ENCODE measurements around the gene NPRL2.

Gene NPRL2

DNA sequence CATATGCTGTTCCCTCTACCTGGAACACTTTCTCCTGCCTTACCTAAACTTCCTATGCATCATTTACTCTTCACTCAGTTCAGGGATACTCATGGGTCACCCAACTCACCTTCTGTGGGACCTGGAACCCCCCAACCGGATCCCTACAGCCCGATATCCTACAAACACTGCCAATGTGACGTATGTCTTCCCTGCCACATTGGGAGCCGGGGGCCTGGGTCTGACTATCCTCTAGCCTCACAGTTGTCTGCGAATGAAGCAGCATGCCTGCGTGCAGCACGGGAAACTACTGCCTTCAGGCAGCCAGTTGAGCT is 405 bp downstream of the NPRL2 start:
- no peak for DNase-seq (ENCODE audit: low read depth in 3 of 3)

DNA sequence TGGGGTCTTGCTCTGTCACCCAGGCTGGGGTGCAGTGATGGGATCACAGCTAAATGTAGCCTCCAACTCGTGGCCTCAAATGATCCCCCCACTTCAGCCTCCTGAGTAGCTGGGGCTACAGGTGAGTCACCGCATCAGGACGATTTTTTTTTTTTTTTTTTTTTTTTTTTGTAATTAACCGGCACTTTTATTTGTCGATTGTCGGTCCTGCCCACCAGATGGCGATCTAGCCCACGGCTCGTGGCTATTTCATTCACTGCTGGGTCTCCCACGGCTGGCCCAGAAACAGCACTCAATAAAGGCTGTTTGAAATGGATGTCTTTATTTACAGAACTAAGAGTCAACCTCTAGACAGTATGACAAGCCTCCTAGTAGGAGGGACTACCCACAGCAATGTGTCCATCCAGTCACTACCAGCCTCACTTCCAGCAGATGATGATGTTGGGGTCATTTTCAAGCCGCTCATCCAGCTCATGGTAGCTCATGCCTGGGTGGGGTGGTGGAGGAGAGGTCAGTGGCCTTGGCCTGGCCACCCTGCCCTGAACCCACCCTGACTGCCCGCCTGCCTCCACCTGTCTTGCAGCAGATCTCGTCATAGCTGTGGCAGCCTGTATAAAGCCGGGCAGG is 3.3 kb downstream of the NPRL2 start:
- peak in 2 of 3 experiments; percentile 64 to 66 for DNase-seq (ENCODE audit: low read depth in 3 of 3)

DNA sequence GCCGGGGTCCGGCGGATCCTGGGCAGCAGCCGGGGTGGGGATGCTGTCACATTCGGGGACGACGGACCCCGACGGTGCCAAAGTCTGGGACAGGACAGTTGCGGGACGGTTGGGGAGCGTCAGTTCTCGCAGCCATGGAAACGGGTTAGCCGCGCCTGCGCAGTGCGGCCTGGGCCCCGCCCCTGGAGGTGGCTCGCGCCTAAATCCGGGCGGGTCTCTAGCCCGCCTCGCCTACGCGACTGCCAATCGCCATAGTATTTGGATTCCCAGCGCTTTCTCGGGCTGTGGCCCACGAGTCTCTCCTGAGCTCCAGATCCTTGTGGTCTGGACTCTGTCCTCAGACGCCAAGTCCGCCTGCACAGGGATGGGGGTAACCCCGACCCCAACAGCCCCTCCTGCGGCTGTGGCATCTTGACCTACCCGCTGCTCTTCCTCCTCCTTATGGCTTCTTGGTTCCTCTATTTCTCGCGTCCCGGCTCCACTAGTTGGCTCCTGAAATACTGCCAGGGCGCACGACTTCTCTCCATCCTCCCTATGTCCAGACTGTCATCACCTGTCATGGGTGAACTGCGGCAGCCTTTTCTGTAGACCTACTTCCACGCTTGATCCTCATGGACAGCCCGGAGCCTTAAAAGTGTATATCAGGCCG is 4.9 kb downstream of the NPRL2 start, which contains the start of gene ZMYND10:
Gene ZMYND10, minus strand, starts transcription at position 147 of the 649 bp plus-strand sequence. CDS start 153 bp downstream, outside the sequence.
- DNase-seq (ENCODE audit: low read depth in 3 of 3) = peak; percentile 50 to 55 (median 54)

GRCh38 chr3:50345008-50345407 is 5.6 kb downstream of the NPRL2 start:
- DNase-seq (ENCODE audit: low read depth in 3 of 3) = no peak

DNA sequence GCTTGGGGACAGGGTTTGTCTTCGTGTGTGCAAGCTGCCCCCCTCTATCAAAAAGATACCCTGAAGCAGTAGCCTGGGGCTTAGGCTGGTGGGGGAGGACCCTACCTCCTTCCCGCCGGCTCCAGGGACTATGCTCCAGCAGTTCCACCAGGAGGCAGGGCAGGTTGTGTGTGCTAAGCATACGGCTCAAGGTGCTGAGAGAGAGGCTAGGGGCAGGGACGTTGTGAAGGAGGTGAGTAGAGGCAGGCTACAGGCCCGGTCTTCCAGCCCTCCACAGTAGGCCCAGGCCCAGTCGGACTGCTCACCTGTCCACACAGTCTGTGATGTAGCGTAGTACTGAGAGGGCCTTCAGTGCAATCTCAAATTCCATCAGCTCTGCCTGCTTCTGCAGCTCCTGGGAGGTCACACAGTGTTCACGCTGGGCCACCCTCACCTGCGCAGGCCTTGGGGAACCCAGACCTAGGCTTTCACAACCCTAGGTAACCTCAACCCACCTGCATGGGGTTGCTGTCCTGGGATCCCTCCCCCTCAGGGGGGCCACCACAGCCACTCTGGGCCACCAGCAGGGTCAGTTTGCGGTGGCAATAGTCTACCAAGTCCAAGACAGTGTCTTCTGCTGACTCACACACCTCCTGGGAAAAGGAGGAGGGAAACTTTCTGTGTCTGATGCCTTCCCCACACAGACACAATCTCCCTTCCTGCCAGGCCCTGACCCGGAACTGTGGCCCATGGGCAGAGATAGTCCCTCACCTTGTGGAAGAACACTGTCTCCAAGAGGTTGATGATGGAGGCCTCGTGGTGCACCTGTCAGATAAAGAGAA is 7.6 kb downstream of the NPRL2 start:
- DNase-seq (ENCODE audit: low read depth in 3 of 3) = no peak

DNA sequence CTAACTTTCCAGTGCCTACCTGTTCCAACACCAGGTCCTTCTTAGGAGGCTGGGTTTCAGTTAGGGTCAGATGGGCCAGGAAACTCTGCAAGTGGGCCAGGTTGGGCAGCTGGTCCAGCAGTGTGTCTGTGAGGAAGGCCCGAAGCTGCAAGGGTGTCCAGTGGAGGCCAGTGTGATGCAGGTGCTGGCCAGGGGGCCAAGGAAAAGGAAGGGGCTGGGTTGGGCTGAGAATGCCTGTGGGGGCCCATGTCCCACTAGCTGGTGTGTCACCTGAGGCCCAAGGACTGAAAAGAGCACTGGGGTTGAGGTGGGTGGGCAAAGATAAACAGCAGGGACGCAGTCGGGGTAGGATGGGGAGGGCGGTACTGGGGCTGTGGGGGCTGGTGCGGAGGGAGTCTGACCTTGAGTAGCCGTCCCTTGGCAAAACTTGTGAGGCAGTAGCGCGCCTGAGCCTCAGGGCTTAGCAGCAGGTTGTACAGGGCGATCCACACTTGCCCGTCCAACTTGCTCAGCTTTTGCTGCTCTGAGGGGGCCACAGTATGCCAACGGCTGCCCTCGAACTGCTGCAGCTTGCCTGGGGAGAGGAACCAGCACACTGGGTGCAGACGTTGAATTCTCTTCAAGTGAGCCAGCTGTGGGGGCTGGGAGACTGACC is 8.5 kb downstream of the NPRL2 start:
- no peak for DNase-seq (ENCODE audit: low read depth in 3 of 3)

- no peak for DNase-seq (ENCODE audit: low read depth in 3 of 3)
Measured at GRCh38 chr3:50341537-50341936, 9.0 kb downstream of the NPRL2 start.

DNA sequence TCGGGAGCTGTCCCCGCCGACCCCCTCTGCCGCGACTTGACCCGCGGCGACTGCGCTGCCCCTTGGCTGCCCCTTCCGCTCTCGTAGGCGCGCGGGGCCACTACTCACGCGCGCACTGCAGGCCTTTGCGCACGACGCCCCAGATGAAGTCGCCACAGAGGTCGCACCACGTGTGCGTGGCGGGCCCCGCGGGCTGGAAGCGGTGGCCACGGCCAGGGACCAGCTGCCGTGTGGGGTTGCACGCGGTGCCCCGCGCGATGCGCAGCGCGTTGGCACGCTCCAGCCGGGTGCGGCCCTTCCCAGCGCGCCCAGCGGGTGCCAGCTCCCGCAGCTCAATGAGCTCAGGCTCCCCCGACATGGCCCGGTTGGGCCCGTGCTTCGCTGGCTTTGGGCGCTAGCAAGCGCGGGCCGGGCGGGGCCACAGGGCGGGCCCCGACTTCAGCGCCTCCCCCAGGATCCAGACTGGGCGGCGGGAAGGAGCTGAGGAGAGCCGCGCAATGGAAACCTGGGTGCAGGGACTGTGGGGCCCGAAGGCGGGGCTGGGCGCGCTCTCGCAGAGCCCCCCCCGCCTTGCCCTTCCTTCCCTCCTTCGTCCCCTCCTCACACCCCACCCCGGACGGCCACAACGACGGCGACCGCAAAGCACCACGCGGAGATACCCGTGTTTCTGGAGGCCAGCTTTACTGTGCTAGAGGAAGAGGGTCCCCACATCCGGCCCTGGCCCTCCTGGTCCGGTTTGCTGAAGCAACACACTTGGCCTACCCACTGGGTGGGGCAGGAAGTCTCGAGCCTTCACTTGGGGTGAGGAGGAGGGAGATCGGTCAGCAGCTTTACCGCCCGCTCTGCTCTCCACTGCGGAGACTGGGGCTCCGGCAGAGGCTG is 9.9 kb downstream of the NPRL2 start, which contains the start of gene RASSF1:
Gene RASSF1, minus strand, starts transcription at position 389 of the 882 bp plus-strand sequence. Its CDS starts 31 bp downstream, at position 358.
- DNase-seq (ENCODE audit: low read depth in 3 of 3) = peak in 1 of 3 experiments; percentile 32

GRCh38 chr3:50340147-50340447 is 10.5 kb downstream of the NPRL2 start:
- no peak for DNase-seq (ENCODE audit: low read depth in 3 of 3)

- no peak for DNase-seq (ENCODE audit: low read depth in 3 of 3)
Measured at GRCh38 chr3:50339485-50340146, 11.0 kb downstream of the NPRL2 start.

DNA sequence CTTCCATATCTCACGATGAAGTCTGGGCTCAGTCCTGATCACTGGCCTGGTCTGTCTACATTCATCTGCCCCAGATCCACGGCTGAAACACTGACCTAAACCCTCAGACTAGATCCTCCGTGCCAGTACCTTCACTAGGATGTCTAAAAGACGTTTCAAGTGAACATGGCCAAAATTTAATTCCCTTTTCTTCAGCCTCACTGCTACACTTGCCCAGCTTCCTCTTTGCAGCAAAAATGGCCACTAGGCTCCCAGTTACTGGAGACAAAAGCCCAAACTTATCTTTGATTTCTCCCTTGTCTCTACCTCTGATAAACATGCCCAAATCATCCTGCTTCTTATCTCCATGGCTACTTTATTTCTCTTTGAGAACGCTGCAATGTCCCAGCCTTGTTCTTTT is 11.6 kb downstream of the NPRL2 start:
- DNase-seq (ENCODE audit: low read depth in 3 of 3) = no peak

- peak; percentile 88 to 90 (median 89) for DNase-seq (ENCODE audit: low read depth in 3 of 3)
Measured at GRCh38 chr3:50337175-50337861, 13.3 kb downstream of the NPRL2 start.

DNA sequence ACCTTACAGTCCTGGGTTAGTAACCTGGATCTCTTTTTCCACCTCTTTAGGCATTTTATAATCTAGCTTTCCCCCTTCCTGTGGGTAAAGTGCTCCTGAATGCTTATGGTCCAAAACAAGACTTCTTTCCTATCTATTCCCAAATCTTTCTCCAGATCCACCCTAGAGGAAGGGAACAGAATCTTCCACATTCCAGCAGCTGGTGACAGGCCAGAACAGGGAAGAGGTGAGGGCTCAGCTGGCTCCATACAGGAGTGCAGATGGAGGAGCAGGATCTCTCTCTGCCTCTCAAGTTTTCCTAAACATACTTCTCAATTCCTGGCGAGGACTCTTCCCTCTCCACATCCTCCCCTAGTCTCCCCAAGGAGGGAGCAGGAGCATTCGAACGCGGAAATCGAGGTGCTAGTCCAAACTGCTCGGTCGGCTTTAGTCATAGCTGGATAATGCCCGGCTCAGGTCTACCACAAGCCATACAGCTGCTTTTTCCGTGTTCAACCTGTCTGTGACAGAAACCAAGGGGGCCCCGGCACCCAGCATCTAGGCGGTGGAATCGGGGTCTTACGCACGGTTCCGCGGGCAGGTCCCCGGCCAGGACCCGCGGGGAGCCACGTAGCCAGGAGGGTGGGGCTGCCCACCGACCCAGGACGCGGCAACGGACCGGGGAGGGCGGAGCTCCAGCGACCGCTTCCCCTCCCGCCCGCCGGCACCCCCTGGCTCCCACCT is 14.0 kb downstream of the NPRL2 start:
- peak in 1 of 3 experiments; percentile 40 for DNase-seq (ENCODE audit: low read depth in 3 of 3)

- no peak for DNase-seq (ENCODE audit: low read depth in 3 of 3)
Measured at GRCh38 chr3:50334339-50335075, 16.1 kb downstream of the NPRL2 start.

- DNase-seq (ENCODE audit: low read depth in 3 of 3) = no peak
Measured at GRCh38 chr3:50333744-50334328, 16.7 kb downstream of the NPRL2 start.

DNA sequence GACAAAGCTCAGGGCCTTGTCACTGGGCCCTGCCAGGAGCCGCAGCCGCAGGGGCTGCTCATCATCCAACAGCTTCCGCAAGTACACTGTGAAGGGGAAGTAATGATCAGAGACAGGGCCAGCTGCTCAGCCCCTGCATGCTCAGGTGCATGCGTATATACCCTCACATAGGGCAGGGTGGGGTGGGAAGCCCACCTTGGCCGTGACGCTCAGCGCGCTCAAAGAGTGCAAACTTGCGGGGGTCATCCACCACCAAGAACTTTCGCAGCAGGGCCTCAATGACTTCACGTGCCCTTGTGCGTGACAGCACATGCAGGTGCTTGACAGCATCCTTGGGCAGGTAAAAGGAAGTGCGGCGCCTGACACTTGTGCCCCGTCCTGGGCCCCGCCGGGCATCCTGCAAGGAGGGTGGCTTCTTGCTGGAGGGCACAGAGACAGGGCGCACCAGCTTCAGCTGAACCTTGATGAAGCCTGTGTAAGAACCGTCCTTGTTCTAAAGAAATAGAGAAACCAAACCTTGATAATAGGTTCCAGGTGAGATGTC is 19.1 kb downstream of the NPRL2 start:
- no peak for DNase-seq (ENCODE audit: low read depth in 3 of 3)

DNA sequence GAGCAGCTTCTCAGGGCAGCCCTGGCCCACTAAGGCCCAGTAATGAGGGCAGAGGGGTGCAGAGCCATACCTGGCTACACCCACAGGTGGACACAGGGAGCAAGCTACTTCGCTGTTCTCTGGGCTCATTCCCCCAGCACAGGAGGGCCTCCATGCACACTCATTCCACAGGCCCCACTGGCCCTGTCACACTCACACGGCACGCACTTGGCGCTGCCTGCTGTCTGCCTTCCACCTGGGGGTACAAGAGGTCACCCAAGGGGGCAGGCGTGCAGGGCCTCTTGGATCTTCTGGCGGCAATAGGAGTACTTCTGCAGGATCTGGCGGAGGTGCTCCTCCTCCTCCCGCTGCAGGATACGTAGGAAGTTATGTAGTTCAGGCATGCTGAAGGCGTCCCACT is 20.2 kb downstream of the NPRL2 start:
- no peak for DNase-seq (ENCODE audit: low read depth in 3 of 3)

Data from stimulated activated CD4-positive, alpha-beta T cell treated with anti-CD3 and anti-CD28 coated beads, TNF-alpha, amount 100 ng/mL, for 4 hours (primary cell).